HL-60 (cell line): Measurements from ENCODE around the gene DNAL4.

Experiments used
- DNase-seq, 2 experiments: peaks; one replicate each; pipeline ENCODE4 v3.0.0-alpha.2; 2010 to 2020; ENCODE audit warnings: low read depth in 1 of 2, low spot score in 1 of 2
- H3K27ac ChIP-seq: fragments of 250-450 bp; sonication (Bioruptor Pico); replicated peaks from 2 replicates; pipeline ENCODE4 v1.5.1; 2020; ENCODE audit warnings: mild to moderate bottlenecking, moderate library complexity
- H3K27me3 ChIP-seq: fragments of 250-450 bp; sonication (Bioruptor Pico); 2 replicates; pipeline ENCODE4 v1.5.1; 2021; ENCODE audit warnings: mild to moderate bottlenecking, moderate library complexity; ENCODE audit not compliant: insufficient read depth, poor library complexity, severe bottlenecking
- H3K4me3 ChIP-seq: replicated peaks from 2 replicates; pipeline ENCODE4 v1.5.1; 2011; ENCODE audit warnings: mild to moderate bottlenecking, control low read depth, low read length; ENCODE audit not compliant: insufficient read depth
- GABPA ChIP-seq: IDR thresholded peaks from 2 replicates; pipeline ENCODE4 v1.6.1; 2012; ENCODE audit warnings: low read depth
- POLR2AphosphoS5 ChIP-seq: IDR thresholded peaks from 2 replicates; pipeline ENCODE4 v1.6.1; 2012; ENCODE audit warnings: low read depth
- SPI1 ChIP-seq: IDR thresholded peaks from 2 replicates; pipeline ENCODE4 v1.6.1; 2012; ENCODE audit warnings: low read depth, mild to moderate bottlenecking, borderline replicate concordance
- TF ChIP-seq, protein P1 (sequence below): IDR thresholded peaks from one replicate; pipeline ENCODE4 v1.5.1; 2011; ENCODE audit warnings: low read length, control low read depth, inconsistent platforms; ENCODE audit not compliant: insufficient read depth
- TF ChIP-seq, protein P2 (sequence below): IDR thresholded peaks from 2 replicates; pipeline ENCODE4 v1.6.1; 2012; ENCODE audit warnings: low read depth; ENCODE audit not compliant: insufficient replicate concordance

The DNAL4 gene

DNA sequence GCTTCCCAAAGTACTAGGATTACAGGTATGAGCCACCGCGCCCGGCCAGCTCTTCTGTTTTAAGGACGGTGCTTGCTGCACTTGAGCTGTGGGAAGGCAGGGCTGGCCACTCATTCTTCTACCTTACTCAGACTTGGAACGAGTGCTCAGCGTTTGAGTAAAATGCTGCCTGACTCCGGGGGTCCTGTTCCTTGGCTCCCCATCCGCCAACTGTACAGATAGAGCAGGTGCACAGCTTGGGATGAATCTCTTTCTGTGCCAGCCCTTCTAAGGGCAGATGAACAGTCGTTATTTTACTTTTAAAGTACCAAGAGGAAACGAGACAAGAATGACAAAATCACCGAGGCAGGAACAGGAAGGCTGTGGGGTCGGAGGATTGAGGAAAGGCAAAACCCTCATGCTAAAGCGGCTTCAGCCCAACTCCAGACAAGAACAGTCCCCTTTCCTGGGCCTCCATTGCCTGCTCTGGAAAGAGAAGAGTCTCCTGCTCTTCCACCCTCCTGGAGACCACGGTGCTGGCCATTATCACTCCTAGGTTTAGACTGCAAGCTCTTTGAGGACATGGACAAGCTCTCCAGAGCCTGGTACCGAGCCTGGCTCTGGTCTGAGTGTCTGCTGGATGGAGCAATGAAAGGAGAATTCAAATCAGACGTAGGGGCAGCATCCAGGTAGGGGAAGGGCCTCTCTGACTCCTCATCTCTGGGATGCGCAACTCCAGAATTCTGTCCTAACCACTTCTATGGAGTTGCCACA, 37.1 kb downstream of the DNAL4 start:
- DNase-seq, result peak in 1 of 2 experiments; percentile 62
- peak overlapping the region; percentile 72 for H3K4me3 ChIP-seq

DNA sequence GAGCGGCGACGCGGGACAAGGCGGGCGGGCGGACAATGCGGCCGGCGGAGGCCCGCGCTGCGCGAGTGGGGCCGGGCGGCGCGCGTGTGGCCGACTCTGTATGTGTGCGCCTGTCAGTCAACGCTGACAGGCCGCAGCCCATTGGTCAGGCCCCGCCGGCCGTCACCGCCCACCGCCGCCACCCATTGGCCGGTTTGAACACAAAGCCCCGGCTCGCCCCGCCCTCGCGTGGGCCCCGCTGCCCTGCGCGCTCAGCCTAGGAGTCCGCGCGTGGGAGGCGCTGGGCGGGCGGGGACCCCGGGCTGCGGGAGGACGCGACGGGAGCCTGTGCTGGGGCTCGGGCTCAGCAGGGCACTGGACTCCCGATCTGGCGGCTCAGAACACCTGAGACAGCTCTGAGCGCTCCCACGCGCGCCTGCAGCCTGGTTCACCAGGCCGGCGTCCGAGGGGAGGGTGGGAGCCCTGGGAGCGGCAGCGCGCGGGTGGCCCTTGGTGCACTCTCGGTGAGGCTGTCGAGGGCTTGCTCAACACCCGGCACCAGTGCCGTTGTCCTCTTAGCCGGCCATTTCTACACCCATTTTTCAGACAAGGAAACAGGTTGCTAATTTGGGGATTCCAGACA, 37.9 kb downstream of the DNAL4 start, which contains the start of gene SUN2:
Gene SUN2, minus strand, starts transcription at position 88 of the 622 bp plus-strand sequence. CDS start 3,370 bp downstream, outside the sequence.
- no peaks in the 10 kb centered on the region for H3K27me3 ChIP-seq
- DNase-seq, result peak; percentile 80 to 90
- H3K27ac ChIP-seq, result peak within 1 kb of the TSS; percentile 92
- H3K4me3 ChIP-seq, result peak within 1 kb of the TSS; percentile 72
- no peak for TF ChIP-seq GABPA
- TF ChIP-seq POLR2AphosphoS5, result peak; percentile 49

More for the DNA sequence above, 37.1 kb downstream of the DNAL4 start:
- TF ChIP-seq POLR2AphosphoS5 (no peak), SPI1 (peak; percentile 36; the same call in 1 of the 2 replicates), GABPA (no peak; the same call in 1 of the 2 replicates)
- TF ChIP-seq, protein P1, sequence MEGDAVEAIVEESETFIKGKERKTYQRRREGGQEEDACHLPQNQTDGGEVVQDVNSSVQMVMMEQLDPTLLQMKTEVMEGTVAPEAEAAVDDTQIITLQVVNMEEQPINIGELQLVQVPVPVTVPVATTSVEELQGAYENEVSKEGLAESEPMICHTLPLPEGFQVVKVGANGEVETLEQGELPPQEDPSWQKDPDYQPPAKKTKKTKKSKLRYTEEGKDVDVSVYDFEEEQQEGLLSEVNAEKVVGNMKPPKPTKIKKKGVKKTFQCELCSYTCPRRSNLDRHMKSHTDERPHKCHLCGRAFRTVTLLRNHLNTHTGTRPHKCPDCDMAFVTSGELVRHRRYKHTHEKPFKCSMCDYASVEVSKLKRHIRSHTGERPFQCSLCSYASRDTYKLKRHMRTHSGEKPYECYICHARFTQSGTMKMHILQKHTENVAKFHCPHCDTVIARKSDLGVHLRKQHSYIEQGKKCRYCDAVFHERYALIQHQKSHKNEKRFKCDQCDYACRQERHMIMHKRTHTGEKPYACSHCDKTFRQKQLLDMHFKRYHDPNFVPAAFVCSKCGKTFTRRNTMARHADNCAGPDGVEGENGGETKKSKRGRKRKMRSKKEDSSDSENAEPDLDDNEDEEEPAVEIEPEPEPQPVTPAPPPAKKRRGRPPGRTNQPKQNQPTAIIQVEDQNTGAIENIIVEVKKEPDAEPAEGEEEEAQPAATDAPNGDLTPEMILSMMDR, result no peak
- TF ChIP-seq, protein P2, sequence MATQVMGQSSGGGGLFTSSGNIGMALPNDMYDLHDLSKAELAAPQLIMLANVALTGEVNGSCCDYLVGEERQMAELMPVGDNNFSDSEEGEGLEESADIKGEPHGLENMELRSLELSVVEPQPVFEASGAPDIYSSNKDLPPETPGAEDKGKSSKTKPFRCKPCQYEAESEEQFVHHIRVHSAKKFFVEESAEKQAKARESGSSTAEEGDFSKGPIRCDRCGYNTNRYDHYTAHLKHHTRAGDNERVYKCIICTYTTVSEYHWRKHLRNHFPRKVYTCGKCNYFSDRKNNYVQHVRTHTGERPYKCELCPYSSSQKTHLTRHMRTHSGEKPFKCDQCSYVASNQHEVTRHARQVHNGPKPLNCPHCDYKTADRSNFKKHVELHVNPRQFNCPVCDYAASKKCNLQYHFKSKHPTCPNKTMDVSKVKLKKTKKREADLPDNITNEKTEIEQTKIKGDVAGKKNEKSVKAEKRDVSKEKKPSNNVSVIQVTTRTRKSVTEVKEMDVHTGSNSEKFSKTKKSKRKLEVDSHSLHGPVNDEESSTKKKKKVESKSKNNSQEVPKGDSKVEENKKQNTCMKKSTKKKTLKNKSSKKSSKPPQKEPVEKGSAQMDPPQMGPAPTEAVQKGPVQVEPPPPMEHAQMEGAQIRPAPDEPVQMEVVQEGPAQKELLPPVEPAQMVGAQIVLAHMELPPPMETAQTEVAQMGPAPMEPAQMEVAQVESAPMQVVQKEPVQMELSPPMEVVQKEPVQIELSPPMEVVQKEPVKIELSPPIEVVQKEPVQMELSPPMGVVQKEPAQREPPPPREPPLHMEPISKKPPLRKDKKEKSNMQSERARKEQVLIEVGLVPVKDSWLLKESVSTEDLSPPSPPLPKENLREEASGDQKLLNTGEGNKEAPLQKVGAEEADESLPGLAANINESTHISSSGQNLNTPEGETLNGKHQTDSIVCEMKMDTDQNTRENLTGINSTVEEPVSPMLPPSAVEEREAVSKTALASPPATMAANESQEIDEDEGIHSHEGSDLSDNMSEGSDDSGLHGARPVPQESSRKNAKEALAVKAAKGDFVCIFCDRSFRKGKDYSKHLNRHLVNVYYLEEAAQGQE, result no peak
- H3K27me3 ChIP-seq, result no peaks in the 10 kb centered on the region
- H3K27ac ChIP-seq, result peak overlapping the region; percentile 92

DNA sequence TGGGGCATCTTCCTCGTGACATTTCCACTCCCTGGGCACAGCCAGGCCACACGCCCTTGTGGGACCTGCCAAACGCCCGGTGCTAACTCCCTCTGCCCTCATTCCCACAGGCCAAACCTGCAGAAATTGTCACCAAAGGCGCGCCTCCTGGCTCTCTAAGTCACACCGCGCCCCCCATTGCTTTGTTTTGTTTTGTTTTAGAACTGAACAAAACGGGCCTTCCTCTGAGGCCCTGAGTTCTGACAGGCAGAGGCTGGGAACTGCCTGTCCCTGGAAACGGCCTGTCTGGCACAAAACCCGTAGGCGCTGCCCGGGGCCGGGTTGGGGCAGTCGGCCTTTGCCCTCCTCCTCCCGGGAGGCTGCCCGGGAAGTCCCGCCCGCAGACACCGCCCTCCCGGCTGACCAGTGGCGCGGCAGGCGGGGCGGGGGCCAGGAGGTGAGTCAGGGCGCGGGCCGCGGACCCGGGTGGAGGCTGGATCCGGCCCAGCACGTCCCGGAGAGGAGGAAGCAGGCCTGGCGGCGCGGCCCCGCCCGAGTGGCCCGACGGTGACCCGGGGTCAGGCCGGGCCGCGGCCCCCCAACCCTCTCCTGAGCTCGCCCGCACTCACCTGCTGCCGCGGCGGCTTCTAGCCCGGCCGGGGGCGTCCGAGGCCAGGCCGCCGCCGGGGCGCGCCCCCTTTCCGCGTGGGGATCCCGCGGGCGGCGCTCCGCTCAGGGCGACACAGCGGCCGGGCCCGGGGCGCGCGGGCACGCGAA, 38.6 kb downstream of the DNAL4 start:
- Histone ChIP-seq H3K27ac (peak overlapping the region; percentile 76), H3K4me3 (peak overlapping the region; percentile 72), H3K27me3 (no peaks in the 10 kb centered on the region)
- TF ChIP-seq, protein P1, result no peak
- no peak for TF ChIP-seq GABPA
- no peak for TF ChIP-seq SPI1
- TF ChIP-seq, protein P2, result no peak
- TF ChIP-seq POLR2AphosphoS5, result no peak; the same call in 1 of the 2 replicates
- DNase-seq, result peak; percentile 51 to 67
